ENCODE results near the gene ZNF507. TPM values are rescaled to one million over a fixed set of nuclear protein-coding genes. Genes with fewer than 3 reads are reported as not detected.
A peak's percentile ranks its signal among the peaks of the same experiment; 100 is the strongest.

ZNF507 gene
- 10 to 100 TPM; 12.2 to 20.0 (median 17.1) TPM for polyA plus RNA-seq (ENCODE audit: insufficient read length in 10 of 10)
- long read RNA-seq, donor 1 = 0 reads
- long read RNA-seq, donor 2, partial matches to known transcripts = 0 of 2 reads
- long read RNA-seq, donor 2, other reads (novel, unspliced or antisense) = 0 of 2 reads
- long read RNA-seq, donor 3 = 0 reads
- long read RNA-seq, donor 4 = 0 reads
- long read RNA-seq, donor 5, full-length matches to known transcripts = 2 of 9 reads
- long read RNA-seq, donor 5, partial matches to known transcripts = 7 of 9 reads
- long read RNA-seq, donor 5, other reads (novel, unspliced or antisense) = 0 of 9 reads
- long read RNA-seq, donor 6, full-length matches to known transcripts = 4 of 21 reads
- long read RNA-seq, donor 6, partial matches to known transcripts = 17 of 21 reads
- long read RNA-seq, donor 6, other reads (novel, unspliced or antisense) = 0 of 21 reads
- long read RNA-seq, donor 7, partial matches to known transcripts = 0 of 1 reads
- long read RNA-seq, donor 7, other reads (novel, unspliced or antisense) = 0 of 1 reads
- long read RNA-seq, donor 8 = 0 reads
- long read RNA-seq, donor 9 = 0 reads

- DNase-seq = peak; percentile 74 to 94 (median 84)
These were observed at the start of gene ZNF507 for GRCh38 chr19:32345261-32346207. TSS of gene ZNF507 (plus strand) at chr19:32345610. CDS start at chr19:32352831, 7,221 bp downstream.

GRCh38 chr19:32296694-32297093 is 48.7 kb upstream of the ZNF507 start:
- DNase-seq = no peak

GRCh38 chr19:32302778-32303177 is 42.6 kb upstream of the ZNF507 start:
- DNase-seq = no peak

GRCh38 chr19:32303193-32303592 is 42.2 kb upstream of the ZNF507 start:
- DNase-seq = no peak

- DNase-seq = no peak
These were observed 37.8 kb upstream of the ZNF507 start for GRCh38 chr19:32307591-32307990.

- no peak for DNase-seq
These were observed 36.9 kb upstream of the ZNF507 start for GRCh38 chr19:32308431-32309077.

GRCh38 chr19:32309711-32310390 is 35.6 kb upstream of the ZNF507 start:
- DNase-seq = no peak

- no peak for DNase-seq
These were observed 34.0 kb upstream of the ZNF507 start for GRCh38 chr19:32311371-32311770.

GRCh38 chr19:32313569-32314265 is 31.7 kb upstream of the ZNF507 start:
- DNase-seq = no peak

GRCh38 chr19:32316034-32316433 is 29.4 kb upstream of the ZNF507 start:
- DNase-seq = no peak

GRCh38 chr19:32317086-32317485 is 28.3 kb upstream of the ZNF507 start:
- DNase-seq = peak in 1 of 3 donors; percentile 22

GRCh38 chr19:32318884-32319520 is 26.4 kb upstream of the ZNF507 start:
- DNase-seq = peak in 1 of 3 donors; percentile 11

- no peak for DNase-seq
These were observed 22.9 kb upstream of the ZNF507 start for GRCh38 chr19:32322541-32322940.

GRCh38 chr19:32324631-32325285 is 20.7 kb upstream of the ZNF507 start:
- DNase-seq = no peak

- DNase-seq = peak in 1 of 3 donors; percentile 50
These were observed 15.1 kb upstream of the ZNF507 start for GRCh38 chr19:32330213-32330857.

- no peak for DNase-seq
These were observed 12.2 kb upstream of the ZNF507 start for GRCh38 chr19:32333227-32333626.

GRCh38 chr19:32336259-32337083 is 8.9 kb upstream of the ZNF507 start:
- DNase-seq = no peak
